Stimulated activated CD4-positive, alpha-beta T cell treated with anti-CD3 and anti-CD28 coated beads, Interleukin-15, amount 100 ng/mL, for 1 hour (primary cell): ENCODE data around the gene LRP1.
"Not testable (repeated sequence)": the region's sequence is repeated elsewhere in the genome, so short reads cannot be mapped to it uniquely, and the experiment has no call there.

Experiments
- DNase-seq, 2 donors: peaks; one replicate each; pipeline ENCODE4 v3.0.0-alpha.2; 2020; ENCODE audit warnings: low read depth in 1 of 2, low spot score in 1 of 2

LRP1 gene

DNA sequence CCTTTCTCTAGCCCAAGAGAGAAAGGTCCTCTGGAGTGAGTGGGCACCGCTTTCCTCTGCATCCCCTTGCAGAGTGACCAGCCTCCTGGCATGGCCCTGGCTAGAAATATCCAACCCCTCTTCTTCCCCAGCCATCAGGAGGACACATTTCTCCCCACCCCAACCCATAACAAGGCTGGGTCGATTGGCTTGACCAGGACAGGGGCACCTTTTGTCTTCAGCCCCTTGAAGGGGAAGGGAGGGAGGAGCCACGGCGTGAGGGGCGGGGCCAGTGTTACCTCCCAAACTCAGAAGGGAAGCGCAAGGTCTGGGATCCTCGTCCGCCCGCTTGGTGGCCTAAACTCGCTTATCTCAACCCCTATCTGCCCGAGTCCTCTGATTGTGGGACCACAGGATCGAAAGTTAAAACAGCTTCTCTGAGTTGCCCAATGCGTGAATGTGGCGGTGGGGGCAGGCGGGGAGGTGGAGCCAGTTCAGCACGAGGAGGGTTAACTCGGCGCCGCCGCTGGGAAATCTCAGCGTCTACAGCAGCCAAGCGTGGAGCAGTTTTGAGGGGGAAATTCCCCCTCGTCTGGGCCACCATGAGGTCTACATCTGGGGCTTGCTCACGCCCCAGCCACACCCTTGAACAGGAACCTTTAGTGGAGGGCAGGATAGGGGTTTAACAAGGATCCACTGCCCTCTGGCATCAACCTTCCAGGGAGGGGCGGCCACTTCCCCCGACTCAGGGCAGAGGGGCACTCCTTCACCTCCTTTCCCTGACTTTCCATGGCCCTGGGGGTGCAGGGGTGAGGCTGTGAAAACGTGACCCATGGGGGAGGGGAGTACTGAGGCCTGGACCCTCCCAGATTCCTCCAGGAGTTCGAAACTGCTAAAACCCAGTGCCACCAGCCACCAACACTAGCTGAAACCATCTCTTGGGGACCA is 17.9 kb upstream of the LRP1 start:
- DNase-seq: peak; percentile 43 to 70

DNA sequence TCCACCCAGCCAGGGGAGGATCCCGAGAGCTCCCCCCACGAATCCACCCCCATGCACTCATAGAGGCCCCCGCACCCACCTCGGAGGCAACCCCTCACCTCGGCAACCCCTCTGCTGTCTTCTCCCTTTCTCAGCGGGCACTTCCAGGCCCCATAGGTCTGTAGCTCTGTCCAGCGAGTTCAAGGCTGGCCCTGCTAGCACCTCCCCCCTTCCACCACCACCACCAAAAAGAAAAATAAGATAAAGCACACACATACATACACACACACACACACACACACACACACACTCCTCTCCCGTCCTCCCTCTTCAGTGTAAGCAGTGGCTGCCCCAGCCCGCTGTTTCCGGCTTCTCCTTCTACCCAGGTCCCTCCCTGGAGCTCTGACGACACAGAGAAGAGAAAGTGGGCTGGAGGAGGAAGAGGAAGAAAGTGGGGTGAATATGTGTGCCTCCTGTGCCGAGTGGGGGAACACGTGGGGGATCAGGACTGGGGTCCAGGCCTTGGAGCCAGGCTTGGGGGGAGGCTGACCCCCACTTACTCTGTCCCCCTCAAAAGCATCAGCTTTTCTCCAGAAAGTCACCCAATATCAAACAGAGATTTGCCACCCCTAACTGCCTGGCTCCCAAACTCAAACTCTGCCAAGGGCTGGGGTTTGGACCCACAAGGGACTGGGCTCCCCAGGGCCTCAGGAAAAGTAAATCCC is 17.1 kb upstream of the LRP1 start, which contains the start of gene STAT6:
Gene STAT6 (minus strand): TSS at position 332 of the 704 bp plus-strand sequence. CDS start 3,084 bp downstream, outside the sequence.
- DNase-seq: peak; percentile 53 to 68

- DNase-seq: no peak
These were observed 15.6 kb upstream of the LRP1 start for GRCh38 chr12:57112492-57113294.

- no peak for DNase-seq
These were observed 11.6 kb upstream of the LRP1 start for GRCh38 chr12:57116580-57117281.

GRCh38 chr12:57118711-57119271 is 9.5 kb upstream of the LRP1 start:
- no peak for DNase-seq

DNA sequence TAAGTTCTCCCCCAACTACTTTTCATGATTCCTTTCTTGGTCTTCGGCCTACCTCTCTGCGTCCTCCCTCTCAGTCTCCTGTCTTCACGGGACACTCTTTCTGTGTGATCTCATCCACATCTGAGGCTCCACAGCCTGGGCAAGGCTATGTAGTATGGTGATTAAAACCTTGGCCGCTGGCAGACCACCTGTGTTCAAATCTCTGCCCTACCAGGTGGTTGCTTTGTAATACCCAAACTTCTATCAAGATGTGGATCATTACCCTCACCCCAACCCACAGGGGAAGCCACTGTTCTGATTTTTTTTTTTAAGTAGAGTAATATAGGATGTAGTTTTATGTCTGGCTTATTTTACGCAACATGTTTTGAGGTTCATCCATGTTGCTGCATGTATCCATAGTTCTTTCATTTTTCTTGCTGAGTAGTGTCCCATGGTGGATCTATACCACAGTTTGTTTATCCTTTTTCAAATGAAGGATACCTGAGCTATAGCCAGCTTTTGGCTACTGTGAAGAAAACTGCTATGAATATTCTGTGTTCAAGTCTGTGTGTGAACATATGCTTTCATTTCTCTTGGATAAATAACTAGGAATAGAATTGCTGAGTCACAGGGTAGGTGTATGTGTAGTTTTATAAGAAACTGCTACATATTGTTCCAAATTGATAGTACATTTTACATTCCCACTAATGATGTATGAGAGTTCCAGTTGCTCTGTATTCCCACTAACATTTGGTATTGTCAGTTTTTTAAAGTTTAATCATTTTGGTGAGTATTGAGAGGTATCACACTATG is 8.8 kb upstream of the LRP1 start:
- no peak for DNase-seq

GRCh38 chr12:57120718-57121117 is 7.6 kb upstream of the LRP1 start:
- DNase-seq: not testable (repeated sequence)

GRCh38 chr12:57123813-57124212 is 4.5 kb upstream of the LRP1 start:
- no peak for DNase-seq

DNA sequence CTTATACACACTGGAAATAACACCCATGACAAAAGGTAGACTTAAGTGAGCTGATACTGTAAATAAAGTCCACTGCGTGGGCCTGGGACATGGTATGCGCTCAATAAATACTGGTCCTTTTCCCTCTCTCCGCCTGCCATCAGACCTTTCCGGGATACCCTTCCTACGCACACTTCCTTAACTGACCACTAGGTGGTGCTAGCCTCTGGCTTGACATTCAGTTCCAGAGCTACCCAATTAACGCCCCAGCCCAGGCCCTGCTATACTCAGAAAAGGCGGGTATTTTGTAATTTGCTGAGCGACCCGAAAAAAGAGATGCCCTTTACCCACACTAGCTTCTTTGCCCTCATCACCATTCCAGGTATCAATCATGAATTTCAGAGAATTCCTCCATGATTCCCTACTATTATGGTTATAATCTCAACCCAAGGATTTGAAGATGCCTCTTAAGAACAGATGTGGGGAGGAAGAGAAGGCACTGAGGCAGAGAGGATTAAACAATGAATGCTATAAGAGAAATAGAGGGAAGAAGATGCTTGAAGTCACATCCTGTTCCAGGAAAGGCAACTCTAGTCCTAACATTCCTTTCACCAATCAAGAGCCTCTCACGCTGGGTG is 3.9 kb upstream of the LRP1 start:
- DNase-seq: peak; percentile 39 to 52

DNA sequence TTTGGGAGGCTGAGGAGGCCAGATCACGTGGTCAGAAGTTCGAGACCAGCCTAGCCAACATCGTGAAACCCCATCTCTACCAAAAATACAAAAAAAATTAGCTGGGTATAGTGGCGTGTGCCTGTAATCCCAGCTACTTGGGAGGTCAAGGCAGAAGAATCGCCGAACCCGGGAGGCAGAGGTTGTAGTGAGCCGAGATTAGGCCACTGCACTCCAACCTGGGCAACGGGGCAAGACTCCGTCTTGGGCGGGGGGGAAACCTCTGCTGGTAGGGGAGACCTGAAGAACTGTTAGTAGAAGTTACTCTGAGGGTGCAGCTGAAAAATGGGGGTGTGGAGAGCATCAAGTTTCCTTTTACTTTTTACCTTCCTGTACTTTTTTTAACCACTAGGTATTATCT is 2.2 kb upstream of the LRP1 start:
- DNase-seq: no peak

- DNase-seq: no peak
These were observed 1.7 kb upstream of the LRP1 start for GRCh38 chr12:57126561-57126960.

- no peak for DNase-seq
These were observed 1.1 kb upstream of the LRP1 start for GRCh38 chr12:57127101-57127725.

GRCh38 chr12:57128519-57129247 is 400 bp downstream of the LRP1 start:
- DNase-seq: no peak

DNA sequence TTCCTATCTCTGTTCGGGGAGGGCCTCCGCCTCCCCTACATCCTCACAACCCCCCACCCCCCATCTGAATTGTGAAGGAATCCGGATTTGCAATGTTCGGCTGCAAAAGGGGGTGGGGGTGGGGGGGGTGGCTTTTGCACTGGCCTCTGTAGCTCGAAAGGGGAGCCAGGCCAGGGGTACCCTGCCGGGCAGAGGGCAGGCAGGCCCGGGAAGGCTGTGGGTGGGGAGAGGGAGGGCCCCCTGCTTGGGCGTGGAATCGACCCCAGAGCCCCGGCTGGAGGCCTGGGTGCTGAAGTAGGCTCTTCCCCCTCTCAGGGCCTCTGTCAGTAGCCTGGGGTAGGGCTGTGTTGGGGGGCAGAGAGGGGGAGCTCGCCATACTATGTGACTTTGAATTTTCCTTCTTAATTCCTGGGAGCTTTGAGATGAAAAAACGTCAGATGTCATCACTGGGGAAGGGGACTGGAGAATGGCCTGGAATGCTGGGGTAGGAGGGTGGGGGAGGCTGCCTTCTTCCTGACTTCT is 1.1 kb downstream of the LRP1 start:
- DNase-seq: no peak

DNA sequence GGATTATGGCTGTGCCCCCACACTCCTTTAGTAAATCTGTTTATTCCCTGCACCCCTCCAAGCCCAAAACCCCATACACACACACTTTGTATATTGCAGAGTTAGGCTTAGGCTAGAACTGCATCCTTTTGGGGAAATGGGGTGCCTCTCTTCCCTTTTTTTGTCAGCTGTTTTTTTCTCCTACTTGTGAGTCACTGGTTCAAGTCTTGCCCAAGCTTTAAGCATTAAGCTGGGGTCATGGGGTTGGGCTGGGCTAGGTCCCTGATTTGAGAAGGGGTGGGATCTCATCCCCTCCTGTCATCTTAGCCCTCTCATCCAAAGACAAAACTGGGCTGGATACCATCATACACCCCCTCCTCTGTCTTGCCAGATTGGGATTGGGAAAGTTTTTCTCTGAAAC is 1.6 kb downstream of the LRP1 start:
- DNase-seq: no peak

- no peak for DNase-seq
These were observed 2.7 kb downstream of the LRP1 start for GRCh38 chr12:57130941-57131340.

GRCh38 chr12:57131896-57132744 is 3.8 kb downstream of the LRP1 start:
- DNase-seq: no peak
